H1 (cell line): ENCODE data around the gene GBGT1. TPM values are rescaled to one million over a fixed set of nuclear protein-coding genes. Genes with fewer than 3 reads are reported as not detected.

Experiments
- CTCF ChIA-PET: fragments of 300-600 bp; sonication (Branson Sonifier 250); formaldehyde crosslinking; loops from one replicate; lab custom pipeline; 2021; ENCODE audit not compliant: partially characterized antibody; lab: Charles Lee
- POLR2A ChIA-PET: fragments of 300-600 bp; sonication (Branson Sonifier 250); formaldehyde crosslinking; loops from one replicate; lab custom pipeline; 2021; ENCODE audit warnings: inconsistent platforms; ENCODE audit not compliant: partially characterized antibody; lab: Charles Lee
- DNase-seq, 2 experiments: peaks; one replicate each; pipeline versions ENCODE4 v3.0.0 to v3.0.0-alpha.2; 2010 to 2022; ENCODE audit warnings: low spot score in 2 of 2, low read depth in 1 of 2, mixed read lengths in 1 of 2
- FAIRE-seq: peaks from 2 replicates; lab custom pipeline; 2011; peaks lifted over from hg19 to GRCh38; lab: Jason Lieb, UNC
- H2AFZ ChIP-seq: 2 replicates; pipeline ENCODE4 v1.8.1; 2012; ENCODE audit warnings: low read length, inconsistent platforms
- H2AK5ac ChIP-seq: 2 replicates; pipeline ENCODE4 v1.6.1; 2013; ENCODE audit warnings: low read depth, low read length
- H2BK120ac ChIP-seq: replicated peaks from 2 replicates; pipeline ENCODE3; 2013; ENCODE audit warnings: low read depth, low read length, inconsistent platforms
- H2BK12ac ChIP-seq: 2 replicates; pipeline ENCODE4 v1.6.1; 2013; ENCODE audit warnings: low read depth, low read length
- H2BK15ac ChIP-seq: 2 replicates; pipeline ENCODE4 v1.6.1; 2013; ENCODE audit warnings: low read length
- H2BK20ac ChIP-seq: 2 replicates; pipeline ENCODE4 v1.6.1; 2013; ENCODE audit warnings: low read length
- H2BK5ac ChIP-seq: 2 replicates; pipeline ENCODE4 v1.6.1; 2013; ENCODE audit warnings: low read depth, low read length
- H3K14ac ChIP-seq: 2 replicates; pipeline ENCODE4 v1.6.1; 2013; ENCODE audit warnings: inconsistent platforms; ENCODE audit not compliant: insufficient read length
- H3K18ac ChIP-seq: 2 replicates; pipeline ENCODE4 v1.6.1; 2013; ENCODE audit warnings: low read length; ENCODE audit errors: extremely low read depth
- H3K23ac ChIP-seq: 2 replicates; pipeline ENCODE4 v1.6.1; 2013; ENCODE audit warnings: inconsistent platforms; ENCODE audit not compliant: insufficient read length
- H3K23me2 ChIP-seq: 2 replicates; pipeline ENCODE4 v1.6.1; 2013; ENCODE audit warnings: low read depth, low read length
- H3K27ac ChIP-seq: 2 replicates; pipeline ENCODE4 v1.6.1; 2011; ENCODE audit warnings: low read depth, low read length, inconsistent platforms
- H3K27me3 ChIP-seq, 4 experiments: replicated peaks in 1 of 4; 1 replicate in 1 of 4; 2 replicates in 3 of 4; pipeline versions ENCODE4 v1.6.1 to v1.8.1; 2011 to 2013; ENCODE audit warnings: low read length in 3 of 4, mild to moderate bottlenecking in 3 of 4, inconsistent platforms in 2 of 4, mixed read lengths in 2 of 4, moderate library complexity in 1 of 4; ENCODE audit not compliant: control insufficient read depth in 3 of 4, insufficient read depth in 3 of 4; ENCODE audit errors: extremely low read depth in 1 of 4
- H3K36me3 ChIP-seq, 4 experiments: 2 replicates each; pipeline versions ENCODE4 v1.6.1 to v1.8.1; 2011 to 2013; ENCODE audit warnings: mild to moderate bottlenecking in 4 of 4, low read length in 3 of 4, moderate library complexity in 2 of 4, control low read depth in 1 of 4, inconsistent platforms in 1 of 4; ENCODE audit not compliant: insufficient read depth in 4 of 4, control insufficient read depth in 2 of 4
- H3K4ac ChIP-seq: replicated peaks from 2 replicates; pipeline ENCODE3; 2013; ENCODE audit warnings: low read length, low read depth, mixed read lengths, inconsistent platforms; ENCODE audit not compliant: insufficient read length
- H3K4me1 ChIP-seq, 4 experiments: replicated peaks in 1 of 4; 1 replicate in 1 of 4; 2 replicates in 3 of 4; pipeline versions ENCODE4 v1.6.1 to v1.8.1; 2011 to 2013; ENCODE audit warnings: low read length in 3 of 4, inconsistent platforms in 2 of 4, mixed read lengths in 1 of 4; ENCODE audit not compliant: insufficient read depth in 4 of 4, control insufficient read depth in 3 of 4
- H3K4me2 ChIP-seq, 2 experiments: 2 replicates each; pipeline versions ENCODE4 v1.6.1 to v1.8.1; 2011 to 2013; ENCODE audit warnings: low read depth in 2 of 2, low read length in 2 of 2, control low read depth in 1 of 2, inconsistent platforms in 1 of 2, mild to moderate bottlenecking in 1 of 2; ENCODE audit not compliant: insufficient read depth in 1 of 2
- H3K4me3 ChIP-seq, 4 experiments: fragments of 200-600, 300-600 bp in 1 of 4; sonication (generic), shearing (Covaris generic), sonication (Bioruptor Twin) in 1 of 4; 2 replicates each; pipeline versions ENCODE4 v1.5.1 to v1.8.1; 2011 to 2016; ENCODE audit warnings: low read length in 4 of 4, low read depth in 3 of 4, control low read depth in 2 of 4, inconsistent platforms in 2 of 4, mild to moderate bottlenecking in 2 of 4, mixed read lengths in 1 of 4, moderate library complexity in 1 of 4; ENCODE audit not compliant: insufficient read depth in 2 of 4; ENCODE audit errors: extremely low read depth in 1 of 4
- H3K56ac ChIP-seq: replicated peaks from 2 replicates; pipeline ENCODE3; 2013; ENCODE audit warnings: low read depth, mild to moderate bottlenecking, mixed read lengths, low read length, inconsistent platforms; ENCODE audit not compliant: insufficient read length
- H3K79me1 ChIP-seq: 2 replicates; pipeline ENCODE4 v1.6.1; 2013; ENCODE audit warnings: low read depth, low read length, control low read depth
- H3K79me2 ChIP-seq, 2 experiments: 2 replicates each; pipeline versions ENCODE4 v1.6.1 to v1.8.1; 2012 to 2013; ENCODE audit warnings: low read length in 2 of 2, mild to moderate bottlenecking in 2 of 2, inconsistent platforms in 1 of 2; ENCODE audit not compliant: insufficient read depth in 2 of 2, control insufficient read depth in 1 of 2
- H3K9ac ChIP-seq, 4 experiments: replicated peaks in 1 of 4; 1 replicate in 1 of 4; 2 replicates in 3 of 4; pipeline versions ENCODE4 v1.6.1 to v1.8.1; 2011 to 2013; ENCODE audit warnings: low read depth in 3 of 4, low read length in 3 of 4, control low read depth in 2 of 4, mild to moderate bottlenecking in 2 of 4, moderate library complexity in 2 of 4, inconsistent platforms in 1 of 4; ENCODE audit errors: extremely low read depth in 1 of 4
- H3K9me3 ChIP-seq, 2 experiments: 2 replicates each; pipeline versions ENCODE4 v1.6.1 to v1.8.1; 2012 to 2013; ENCODE audit warnings: mild to moderate bottlenecking in 2 of 2, moderate library complexity in 2 of 2, control low read depth in 1 of 2, inconsistent platforms in 1 of 2, low read depth in 1 of 2, low read length in 1 of 2, mixed read lengths in 1 of 2; ENCODE audit not compliant: insufficient read depth in 2 of 2
- H4K20me1 ChIP-seq, 2 experiments: replicated peaks in 1 of 2; 2 replicates each; pipeline versions ENCODE3 to v1.8.1; 2011 to 2013; ENCODE audit warnings: inconsistent platforms in 2 of 2, low read length in 2 of 2, mild to moderate bottlenecking in 1 of 2; ENCODE audit not compliant: insufficient read depth in 2 of 2, control insufficient read depth in 1 of 2
- H4K5ac ChIP-seq: 2 replicates; pipeline ENCODE4 v1.6.1; 2013; ENCODE audit warnings: low read length, low read depth, mixed read lengths, inconsistent platforms; ENCODE audit not compliant: insufficient read length
- H4K8ac ChIP-seq: 2 replicates; pipeline ENCODE4 v1.8.0; 2013; ENCODE audit warnings: mild to moderate bottlenecking, moderate library complexity, low read length, inconsistent platforms; ENCODE audit not compliant: insufficient read depth; ENCODE audit errors: extremely low read depth
- H4K91ac ChIP-seq: replicated peaks from 2 replicates; pipeline ENCODE3; 2013; ENCODE audit warnings: low read length, mixed read lengths, inconsistent platforms; ENCODE audit not compliant: insufficient read length
- CREB1 ChIP-seq: IDR thresholded peaks from 2 replicates; pipeline ENCODE4 v1.6.1; 2012; ENCODE audit warnings: inconsistent platforms
- GABPA ChIP-seq: IDR thresholded peaks from 2 replicates; pipeline ENCODE4 v1.6.1; 2011; ENCODE audit warnings: mild to moderate bottlenecking, low read length, moderate library complexity, borderline replicate concordance; ENCODE audit not compliant: insufficient read depth
- MAFK ChIP-seq: IDR thresholded peaks from 2 replicates; pipeline ENCODE4 v1.6.1; 2012; ENCODE audit warnings: low read depth, mild to moderate bottlenecking, improper control_type of control experiment, low read length
- NRF1 ChIP-seq: IDR thresholded peaks from 2 replicates; pipeline ENCODE4 v1.6.1; 2011; ENCODE audit warnings: mild to moderate bottlenecking, low read depth, low read length, improper control_type of control experiment
- POLR2A ChIP-seq, 2 experiments: IDR thresholded peaks; 1 replicate in 1 of 2; 2 replicates in 1 of 2; pipeline ENCODE4 v1.6.1; 2011; ENCODE audit warnings: low read depth in 2 of 2, low read length in 2 of 2, mild to moderate bottlenecking in 2 of 2; ENCODE audit errors: control extremely low read depth in 1 of 2
- RNF2 ChIP-seq: fragments of 200-900, 300-1000 bp; sonication (generic); IDR thresholded peaks from 2 replicates; pipeline ENCODE4 v1.7.1; 2016; ENCODE audit warnings: borderline replicate concordance, low read depth, mild to moderate bottlenecking, antibody characterized with exemption, low read length; ENCODE audit not compliant: poor library complexity, severe bottlenecking; ENCODE audit errors: missing control alignments
- SIX5 ChIP-seq: IDR thresholded peaks from 2 replicates; pipeline ENCODE4 v1.6.1; 2011; ENCODE audit warnings: mild to moderate bottlenecking, low read depth, low read length
- SRF ChIP-seq: IDR thresholded peaks from 2 replicates; pipeline ENCODE4 v1.6.1; 2011; ENCODE audit warnings: mild to moderate bottlenecking, low read depth, low read length, moderate library complexity
- SUZ12 ChIP-seq: fragments of 200-600 bp; sonication (generic); IDR thresholded peaks from 2 replicates; pipeline ENCODE4 v1.6.1; 2012; ENCODE audit warnings: mild to moderate bottlenecking, inconsistent platforms, low read length, moderate library complexity, mixed read lengths
- TAF7 ChIP-seq: optimal IDR thresholded peaks from 2 replicates; pipeline ENCODE3; 2011; ENCODE audit warnings: low read depth, mild to moderate bottlenecking, inconsistent platforms, low read length, moderate library complexity, borderline replicate concordance
- TEAD4 ChIP-seq: IDR thresholded peaks from 2 replicates; pipeline ENCODE4 v1.6.1; 2012; ENCODE audit warnings: low read depth, low read length, inconsistent platforms, mixed read lengths
- USF2 ChIP-seq: IDR thresholded peaks from 2 replicates; pipeline ENCODE4 v1.6.1; 2011; ENCODE audit warnings: low read length, improper control_type of control experiment
- WGBS, 2 experiments: shearing (Covaris generic) in 1 of 2; methylation state at CpG; one replicate each; pipeline versions ENCODE4 v1.1.6 to v1.1.7; 2013 to 2015; ENCODE audit warnings: low lambda C conversion rate in 2 of 2, mixed read lengths in 2 of 2, inconsistent platforms in 1 of 2, low coverage in 1 of 2, missing lambda C conversion rate in 1 of 2; ENCODE audit not compliant: insufficient replicate concordance in 2 of 2, insufficient coverage in 1 of 2, insufficient read length in 1 of 2; ENCODE audit errors: extremely low coverage in 1 of 2, missing lambda C conversion rate in 1 of 2; 5-methylcytosine and 5-hydroxymethylcytosine counted together
- polyA plus RNA-seq, 7 experiments: library from polyadenylated mRNA; depleted of rRNA in 3 of 7; stranded (reverse) in 5 of 7; unstranded in 2 of 7; fragments of >200 nt in 5 of 7; fragments of 200-250 nt in 2 of 7; gene quantifications; 1 replicate in 5 of 7; 2 replicates in 1 of 7; 4 replicates in 1 of 7; pipeline versions ENCODE4 v1.2.1 to v1.2.3, GENCODE V29; 2011 to 2013; ENCODE audit warnings: missing spikeins in 2 of 7, mixed read lengths in 2 of 7
- total RNA-seq: library from RNA; stranded (reverse); fragmentation: NEBNext Ultra II Directional; extraction: Animal tissue kit (Norgen Biotek cat#: 25700); gene quantifications from 2 replicates; pipeline ENCODE4 v1.2.1, GENCODE V29; 2021

The GBGT1 gene
- total and polyA plus RNA-seq, 2 of the 8 experiments (the other 6 are each of a cell fraction or from before 2014, with no cell fraction given): 7.1 to 9.7 TPM

- Histone ChIP-seq H4K5ac (no peak overlapping the region), H2BK20ac (no peak overlapping the region), H2BK15ac (no peak overlapping the region), H3K36me3 (no peaks in the 10 kb centered on the region), H2AK5ac (no peak overlapping the region), H4K91ac (no peak overlapping the region), H3K27ac (no peak overlapping the region), H2BK12ac (no peak overlapping the region), H3K4me2 (no peak overlapping the region), H3K9me3 (no peaks in the 10 kb centered on the region), H2BK5ac (no peak overlapping the region), H3K4me3 (no peak overlapping the region), H4K20me1 (peaks cover 8 to 33% of the 10 kb centered on the region in 2 experiments), H4K8ac (no peak overlapping the region), H3K23me2 (peaks cover 5% of the 10 kb centered on the region; the same call in 1 of the 2 replicates), H3K14ac (no peak overlapping the region), H3K9ac (no peak overlapping the region), H3K4ac (no peak overlapping the region), H3K18ac (no peak overlapping the region), H2BK120ac (no peak overlapping the region), H3K79me2 (no peaks in the 10 kb centered on the region), H2AFZ (no peak overlapping the region), H3K4me1 (peaks cover 0 to 6% (median 2%) of the 10 kb centered on the region in 4 experiments; a peak in 3 of 7 replicates), H3K79me1 (peaks cover 2% of the 10 kb centered on the region; the same call in 1 of the 2 replicates), H3K27me3 (peaks cover 0 to 5% (median 0%) of the 10 kb centered on the region in 4 experiments; a peak in 1 of 7 replicates), H3K56ac (no peak overlapping the region), H3K23ac (no peak overlapping the region)
- TF ChIP-seq MAFK (no peak), SRF (no peak), NRF1 (no peak), TEAD4 (no peak), SIX5 (no peak), CREB1 (no peak), RNF2 (no peak), SUZ12 (no peak), USF2 (no peak), POLR2A (IDR thresholded peaks at IDR 0.05; ENCODE audit: control extremely low read depth in 1 of 2, low read depth in 2 of 2, low read length in 2 of 2) (no peak), TAF7 (no peak), GABPA (no peak)
- CTCF ChIA-PET: interaction anchor here (0.6 to 6.2 kb wide), 3 partner anchors 17 to 26 kb away, joined by 3 to 67 read pairs (median 10); no protein-coding TSS in a partner anchor
- DNase-seq (no peak), FAIRE-seq (no peak)
- POLR2A ChIA-PET: no interaction called here
- WGBS, 2 experiments: 90% methylated on average over 12 of the region's 13 CpGs; no CpG with 5 or more reads in 1 of the 2 experiments
Observed at GRCh38 chr9:133128152-133128551, 35.6 kb downstream of the GBGT1 start.
